ENCODE results near the gene TMEM163.

Gene TMEM163

DNA sequence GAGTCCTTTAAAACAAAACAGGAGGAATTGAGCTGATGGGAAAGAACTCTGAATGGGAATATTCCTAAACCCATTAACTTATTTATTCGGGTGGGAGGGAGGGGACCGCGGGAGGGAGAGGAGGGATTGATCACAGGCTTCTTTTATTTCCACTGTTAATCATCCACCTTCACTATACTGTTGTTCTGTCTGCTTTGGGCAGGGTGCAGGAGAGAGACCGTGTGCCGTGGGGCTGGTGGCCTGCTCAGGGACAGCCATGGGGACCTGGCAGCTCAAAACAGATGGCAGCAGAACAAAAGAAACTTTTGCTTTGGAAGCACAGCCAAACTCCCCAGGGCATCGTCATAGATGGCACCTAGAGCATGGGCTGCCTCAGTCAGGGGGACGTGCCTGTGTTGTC is 269.6 kb downstream of the TMEM163 start:
- DNase-seq (ENCODE audit: insufficient read length, low spot score), result no peak
- no peak for FAIRE-seq

DNA sequence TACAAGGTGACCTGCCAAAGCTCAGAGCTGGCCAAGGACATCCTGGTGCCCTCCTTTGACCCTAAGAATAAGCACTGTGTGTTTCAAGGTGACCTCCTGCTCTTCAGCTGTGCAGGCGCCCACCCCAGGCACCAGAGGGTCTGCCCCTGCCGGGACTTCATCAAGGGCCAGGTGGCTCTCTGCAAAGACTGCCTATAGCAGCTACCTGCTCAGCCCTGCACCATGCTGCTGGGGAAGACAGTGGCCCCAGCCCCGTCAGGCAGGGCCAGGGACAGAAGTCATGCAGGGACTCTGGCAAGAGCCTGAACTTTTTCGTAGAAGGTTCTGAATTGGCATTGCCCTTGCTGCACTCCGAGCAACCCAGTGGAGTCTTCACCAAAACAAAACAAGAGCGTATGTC is 270.1 kb downstream of the TMEM163 start:
- no peak for DNase-seq (ENCODE audit: insufficient read length, low spot score)
- FAIRE-seq, result no peak

GRCh38 chr2:134447669-134448068 is 271.1 kb downstream of the TMEM163 start:
- FAIRE-seq, result no peak
- no peak for DNase-seq (ENCODE audit: insufficient read length, low spot score)

GRCh38 chr2:134446383-134447017 is 272.3 kb downstream of the TMEM163 start:
- FAIRE-seq (no peak), DNase-seq (ENCODE audit: insufficient read length, low spot score) (no peak)

DNA sequence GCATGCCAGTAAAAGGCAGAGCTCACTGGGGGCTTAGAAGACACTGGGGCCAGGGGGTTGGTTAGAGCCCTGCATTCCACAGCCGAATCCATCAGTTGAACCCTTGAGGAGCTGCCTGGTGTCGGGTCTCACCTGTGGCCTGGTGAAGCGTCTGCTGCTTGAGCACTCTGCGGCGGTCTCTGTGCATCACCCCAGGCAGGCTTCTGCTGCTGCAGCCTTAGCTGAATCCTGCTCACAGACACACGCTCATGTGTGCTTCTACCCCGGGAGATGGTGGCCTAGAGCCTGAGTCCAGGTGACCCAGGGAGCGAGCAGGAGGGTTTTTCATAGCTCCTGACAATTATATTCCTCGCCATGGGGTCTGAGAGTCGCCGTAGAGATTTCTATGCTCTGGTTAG is 272.8 kb downstream of the TMEM163 start:
- no peak for DNase-seq (ENCODE audit: insufficient read length, low spot score)
- no peak for FAIRE-seq

- DNase-seq (ENCODE audit: insufficient read length, low spot score), result no peak
- FAIRE-seq, result no peak
These were observed 273.7 kb downstream of the TMEM163 start for GRCh38 chr2:134445116-134445515.

DNA sequence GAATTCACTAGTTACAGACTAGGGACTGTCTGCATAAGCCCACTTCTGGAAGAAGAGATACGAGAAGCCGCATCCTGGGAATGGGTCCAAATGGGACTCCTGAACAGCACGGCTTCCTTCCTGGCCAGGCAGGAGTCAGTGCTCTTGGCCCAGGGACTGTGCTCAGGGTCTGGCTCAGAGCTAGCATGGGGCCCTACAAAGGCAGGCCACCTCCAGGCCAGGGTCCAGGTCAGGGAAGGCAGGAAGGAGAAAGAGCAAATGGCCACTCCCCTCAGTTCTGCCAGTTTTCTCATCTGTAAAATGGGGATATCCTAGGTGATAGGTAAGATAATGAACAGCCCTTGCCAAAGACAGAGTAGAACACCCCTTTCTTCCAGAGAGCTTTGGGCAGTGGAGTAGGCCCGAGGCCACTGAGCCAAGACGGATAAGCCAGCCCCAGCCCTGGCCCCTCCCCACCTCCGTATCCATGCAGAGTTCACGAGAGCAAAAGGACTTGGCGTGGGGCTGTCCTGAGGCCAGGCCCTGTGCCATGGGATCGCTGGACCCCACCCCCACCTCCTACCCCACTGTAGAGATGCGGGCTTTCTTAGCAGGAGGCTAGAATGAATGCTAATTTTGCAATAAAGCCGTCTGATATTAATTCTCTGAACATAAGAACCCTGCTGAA is 274.9 kb downstream of the TMEM163 start:
- no peak for FAIRE-seq

DNA sequence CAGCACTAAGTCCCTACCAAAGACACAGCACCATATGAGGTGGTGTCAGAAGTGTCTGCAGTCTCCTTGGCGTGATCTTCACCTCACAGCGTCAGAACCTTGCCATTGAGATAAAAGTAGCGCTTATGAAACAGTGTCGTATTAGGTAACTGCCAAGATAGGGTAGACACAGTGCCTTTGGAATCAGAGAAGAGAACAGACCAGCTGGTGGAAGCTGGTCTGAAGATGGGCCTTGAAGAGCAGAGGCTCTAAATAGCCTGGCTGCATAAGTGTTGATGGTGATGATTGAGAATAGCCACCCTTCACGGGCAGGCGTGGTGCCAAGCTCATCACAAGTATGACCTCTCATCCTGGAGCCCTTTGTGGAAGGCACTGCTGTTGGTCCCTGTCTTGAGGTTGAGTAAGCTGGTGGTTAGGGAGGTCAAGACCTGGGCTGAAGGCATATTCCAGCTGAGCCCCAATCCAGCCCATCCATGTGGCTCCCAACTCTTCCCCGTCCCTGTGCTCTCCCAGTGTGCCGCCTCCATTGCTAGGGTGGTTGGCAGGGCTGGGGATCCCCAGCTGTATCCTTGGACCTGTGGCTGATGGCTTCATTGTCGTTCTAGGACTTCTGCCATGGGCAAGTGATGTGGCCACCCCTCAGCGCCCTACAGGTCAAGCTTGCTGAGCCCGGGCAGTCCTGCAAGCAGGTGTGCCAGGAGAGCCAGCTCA is 277.5 kb downstream of the TMEM163 start:
- DNase-seq (ENCODE audit: insufficient read length, low spot score), result no peak
- FAIRE-seq, result no peak

More for the DNA sequence above, 274.9 kb downstream of the TMEM163 start:
- DNase-seq (ENCODE audit: insufficient read length, low spot score), result no peak

DNA sequence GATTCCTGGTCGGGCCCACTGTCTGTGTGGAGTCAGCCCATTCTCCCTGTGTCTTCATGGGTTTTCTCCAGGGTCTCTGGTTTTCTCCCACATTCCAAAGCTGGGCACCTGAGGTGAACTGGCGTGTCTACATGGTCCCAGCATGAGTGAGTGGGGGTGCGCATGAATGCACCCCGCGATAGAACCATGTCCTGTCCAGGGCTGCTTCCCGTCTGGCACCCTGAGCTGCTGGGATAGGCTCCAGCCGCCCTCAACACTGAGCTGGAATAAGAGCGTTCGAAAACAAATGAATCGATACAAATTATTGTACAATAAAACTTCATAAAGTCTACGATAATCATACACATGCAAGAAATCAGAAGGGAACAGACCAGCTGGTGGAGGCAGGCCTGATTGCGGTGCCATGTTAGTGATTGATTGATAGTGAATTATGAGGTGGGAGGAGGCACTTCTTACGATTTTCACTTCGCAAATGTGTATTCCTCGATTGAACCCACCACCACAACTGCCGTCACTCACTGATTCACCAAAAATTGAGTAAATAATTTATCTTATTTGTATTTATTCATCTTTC is 278.4 kb downstream of the TMEM163 start:
- FAIRE-seq (no peak), DNase-seq (ENCODE audit: insufficient read length, low spot score) (no peak)

DNA sequence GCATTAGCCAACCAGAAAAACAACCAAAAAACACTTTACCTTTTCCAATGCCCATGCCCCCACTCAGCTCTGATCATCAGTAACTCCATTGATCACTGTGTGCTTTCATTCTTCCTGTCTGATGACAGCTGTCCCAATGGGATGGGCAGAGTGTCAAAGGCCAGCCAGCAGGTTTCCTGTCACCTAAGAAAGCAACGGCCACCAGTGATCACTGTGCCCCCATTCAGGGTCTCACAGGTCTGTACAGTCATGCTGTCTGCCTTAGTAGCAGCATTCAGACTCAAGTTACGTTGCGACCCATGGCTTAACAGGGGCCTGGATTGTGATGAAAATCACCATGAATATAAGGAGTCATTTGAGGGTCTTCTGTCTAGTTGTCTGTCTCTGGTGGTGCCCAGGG is 280.4 kb downstream of the TMEM163 start:
- DNase-seq (ENCODE audit: insufficient read length, low spot score) (no peak), FAIRE-seq (no peak)

- no peak for DNase-seq (ENCODE audit: insufficient read length, low spot score)
- FAIRE-seq, result no peak
These were observed 282.1 kb downstream of the TMEM163 start for GRCh38 chr2:134436706-134437105.

GRCh38 chr2:134435936-134436335 is 282.9 kb downstream of the TMEM163 start:
- FAIRE-seq, result no peak

GRCh38 chr2:134435505-134435904 is 283.3 kb downstream of the TMEM163 start:
- FAIRE-seq, result no peak
- DNase-seq (ENCODE audit: insufficient read length, low spot score), result no peak

More at GRCh38 chr2:134435936-134436335, 282.9 kb downstream of the TMEM163 start:
- no peak for DNase-seq (ENCODE audit: insufficient read length, low spot score)

- no peak for FAIRE-seq
- DNase-seq (ENCODE audit: insufficient read length, low spot score), result no peak
These were observed 284.8 kb downstream of the TMEM163 start for GRCh38 chr2:134433979-134434378.

GRCh38 chr2:134433469-134433868 is 285.3 kb downstream of the TMEM163 start:
- FAIRE-seq (no peak), DNase-seq (ENCODE audit: insufficient read length, low spot score) (no peak)

GRCh38 chr2:134432435-134432883 is 286.3 kb downstream of the TMEM163 start:
- FAIRE-seq (no peak), DNase-seq (ENCODE audit: insufficient read length, low spot score) (no peak)

DNA sequence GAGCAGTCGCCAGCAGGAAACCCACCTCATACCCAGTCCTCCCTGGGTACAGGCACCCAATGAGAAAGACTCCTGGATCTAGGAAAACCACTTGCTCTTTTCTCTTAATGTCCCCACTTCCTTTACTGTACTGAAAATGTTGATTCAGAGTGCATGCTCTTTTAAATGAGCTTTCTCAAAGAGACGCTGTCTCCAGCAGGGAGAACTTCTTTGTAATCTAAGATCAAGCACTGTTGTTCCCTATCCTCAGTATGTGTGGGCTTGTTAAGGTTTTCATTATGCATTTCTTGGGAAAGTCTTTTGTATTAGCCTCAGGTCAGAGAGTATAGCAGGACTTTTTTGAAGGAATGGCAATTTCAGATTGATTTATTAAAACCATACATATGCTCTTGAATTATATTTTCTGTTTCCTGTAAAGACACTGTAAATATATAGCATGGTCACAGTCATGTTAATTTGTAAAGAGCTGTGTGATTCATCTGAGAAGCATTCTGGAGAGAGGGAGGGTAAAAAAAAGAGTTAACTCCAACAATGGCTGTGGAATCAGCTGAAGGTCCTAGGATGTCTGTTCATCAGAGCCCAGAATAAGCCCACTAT is 286.9 kb downstream of the TMEM163 start:
- DNase-seq (ENCODE audit: insufficient read length, low spot score) (no peak), FAIRE-seq (no peak)

DNA sequence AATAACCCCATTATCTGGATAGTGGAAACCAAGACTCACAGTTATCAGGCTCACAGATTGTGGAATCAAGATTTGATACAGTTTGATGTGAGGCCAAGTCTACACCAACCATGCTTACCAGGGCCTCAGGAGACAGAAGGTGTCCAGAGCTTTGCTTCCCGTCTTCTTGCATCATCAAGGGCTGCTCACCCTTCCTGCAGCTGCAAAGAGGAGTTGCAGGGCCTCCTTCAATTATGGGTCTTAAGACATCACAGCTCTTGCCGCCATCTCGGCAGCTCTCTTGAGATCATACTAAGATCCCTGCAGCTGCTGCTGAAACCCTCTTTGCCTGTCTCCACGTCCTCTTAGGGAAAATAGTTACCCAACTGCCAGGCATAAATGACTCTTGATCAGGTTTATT is 288.9 kb downstream of the TMEM163 start:
- no peak for FAIRE-seq
- DNase-seq (ENCODE audit: insufficient read length, low spot score), result no peak

- DNase-seq (ENCODE audit: insufficient read length, low spot score) (no peak), FAIRE-seq (no peak)
These were observed 292.1 kb downstream of the TMEM163 start for GRCh38 chr2:134426721-134427120.

GRCh38 chr2:134425724-134426496 is 292.9 kb downstream of the TMEM163 start:
- FAIRE-seq, result no peak
- DNase-seq (ENCODE audit: insufficient read length, low spot score), result no peak

All from GM19239 (cell line).